Colonic mucosa (tissue), 4 donors: ENCODE results near the gene SPATA2. TPM values are rescaled to one million over a fixed set of nuclear protein-coding genes. Genes with fewer than 3 reads are reported as not detected.

Experiments used
- DNase-seq: peaks from one replicate; pipeline ENCODE4 v3.0.0-alpha.2; 2020
- H3K27ac ChIP-seq: fragments of 200-600 bp; one replicate; pipeline ENCODE4 v1.8.0; 2021
- H3K27me3 ChIP-seq: fragments of 200-600 bp; one replicate; pipeline ENCODE4 v1.8.0; 2021
- H3K36me3 ChIP-seq: fragments of 200-600 bp; one replicate; pipeline ENCODE4 v1.8.0; 2021
- H3K4me1 ChIP-seq: fragments of 200-600 bp; one replicate; pipeline ENCODE4 v1.8.0; 2021; ENCODE audit warnings: mild to moderate bottlenecking
- H3K4me3 ChIP-seq: fragments of 200-600 bp; one replicate; pipeline ENCODE4 v1.8.0; 2021
- H3K9ac ChIP-seq, 2 donors: one replicate each; pipeline ENCODE4 v1.7.0; 2013; ENCODE audit warnings: control low read depth in 2 of 2, low read depth in 2 of 2, low read length in 2 of 2
- H3K9me3 ChIP-seq: fragments of 200-600 bp; one replicate; pipeline ENCODE4 v1.8.0; 2021
- CTCF ChIP-seq: fragments of 200-600 bp; IDR thresholded peaks from one replicate; pipeline ENCODE4 v1.8.0; 2022; ENCODE audit warnings: antibody characterized with exemption, mild to moderate bottlenecking
- intact Hi-C: fragments of 100-400 bp; cut with DNase I; formaldehyde crosslinking; loops from one replicate; pipeline ENCODE4 v1.14.1; 2022
- total RNA-seq, 2 donors: library from RNA; stranded (reverse); fragmentation: NEBNext Ultra II Directional in 1 of 2; extraction: Animal tissue kit (Norgen Biotek cat#: 25700) in 1 of 2; gene quantifications; one replicate each; pipeline ENCODE4 v1.2.1, GENCODE V29; 2021
- donor health status: healthy.
- donor health status: DM: no; HTN: no; CAD: no.
- donor health status: DM: no; HTN: no; CAD: no.

SPATA2 gene
- total RNA-seq, 2 donors from 2014 or later: 17.4 to 18.1 TPM

- no peak overlapping the region for H3K4me3 ChIP-seq
- no peak overlapping the region for H3K27ac ChIP-seq
- H3K27me3 ChIP-seq: no peaks in the 10 kb centered on the region
- no peak for DNase-seq
- H3K4me1 ChIP-seq: no peaks in the 10 kb centered on the region
- no peak for TF ChIP-seq CTCF
- H3K36me3 ChIP-seq: no peaks in the 10 kb centered on the region
- H3K9ac ChIP-seq: no peak overlapping the region
- intact Hi-C loops: no loop called here
- no peaks in the 10 kb centered on the region for H3K9me3 ChIP-seq
These were observed 23.7 kb downstream of the SPATA2 start for GRCh38 chr20:49891476-49892110.

GRCh38 chr20:49890471-49891361, 24.6 kb downstream of the SPATA2 start:
- Histone ChIP-seq H3K36me3 (no peaks in the 10 kb centered on the region), H3K9ac (no peak overlapping the region), H3K27me3 (no peaks in the 10 kb centered on the region), H3K27ac (no peak overlapping the region), H3K9me3 (no peaks in the 10 kb centered on the region), H3K4me3 (no peak overlapping the region), H3K4me1 (no peaks in the 10 kb centered on the region)
- TF ChIP-seq CTCF: no peak
- intact Hi-C loops: no loop called here
- no peak for DNase-seq

GRCh38 chr20:49889935-49890333, 25.4 kb downstream of the SPATA2 start:
- Histone ChIP-seq H3K36me3 (no peaks in the 10 kb centered on the region), H3K27ac (no peak overlapping the region), H3K9me3 (no peaks in the 10 kb centered on the region), H3K4me1 (no peaks in the 10 kb centered on the region), H3K4me3 (no peak overlapping the region), H3K27me3 (no peaks in the 10 kb centered on the region), H3K9ac (no peak overlapping the region)
- no peak for DNase-seq
- TF ChIP-seq CTCF: peak; percentile 29
- intact Hi-C loops: no loop called here

- Histone ChIP-seq H3K9ac (peak overlapping the region in 1 of 2 donors; percentile 24), H3K27ac (no peak overlapping the region), H3K27me3 (no peaks in the 10 kb centered on the region), H3K36me3 (no peaks in the 10 kb centered on the region), H3K4me1 (no peaks in the 10 kb centered on the region), H3K9me3 (no peaks in the 10 kb centered on the region), H3K4me3 (no peak overlapping the region)
- intact Hi-C loops: no loop called here
- DNase-seq: no peak
- no peak for TF ChIP-seq CTCF
These were observed 26.1 kb downstream of the SPATA2 start for GRCh38 chr20:49889001-49889934.
